GM21529 (cell line): ENCODE data around the gene CDC27.
"Not testable (repeated sequence)": the region's sequence is repeated elsewhere in the genome, so short reads cannot be mapped to it uniquely, and the experiment has no call there.

Experiments
- ATAC-seq: cut with Tn5 transposase; IDR thresholded peaks from one replicate; pipeline ENCODE4 v1.9.1; 2021; ENCODE audit not compliant: unreplicated experiment

CDC27 gene

GRCh38 chr17:47188876-47189731 is at the start of gene CDC27:
Gene CDC27, minus strand, starts transcription at chr17:47189295. Its CDS starts 123 bp downstream, at chr17:47189172.
- peak; percentile 91 for ATAC-seq

GRCh38 chr17:47238321-47239010 is 49.4 kb upstream of the CDC27 start:
- no peak for ATAC-seq

DNA sequence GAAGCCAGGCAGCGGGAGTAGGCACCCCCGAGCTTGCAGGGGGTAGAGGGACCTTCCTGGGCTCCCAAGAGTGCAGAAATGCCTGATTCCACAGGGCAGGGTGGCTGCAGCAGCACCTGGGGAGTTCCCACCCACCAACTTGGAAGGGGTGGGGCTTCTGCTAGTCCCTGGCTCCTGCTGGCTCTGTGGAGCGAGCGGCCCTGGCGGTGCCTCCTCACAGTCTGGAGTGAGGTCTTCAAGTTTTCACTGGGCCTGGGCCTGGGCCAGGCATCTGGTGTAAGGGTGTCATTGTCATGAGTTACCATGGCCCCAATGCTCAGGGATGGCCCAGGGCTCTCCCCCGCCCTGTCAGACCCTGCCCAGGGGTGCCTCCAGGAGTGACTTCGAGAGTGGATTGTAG is 48.7 kb upstream of the CDC27 start:
- no peak for ATAC-seq

GRCh38 chr17:47235923-47236322 is 46.8 kb upstream of the CDC27 start:
- no peak for ATAC-seq

GRCh38 chr17:47235506-47235905 is 46.4 kb upstream of the CDC27 start:
- ATAC-seq: no peak

GRCh38 chr17:47232465-47232864 is 43.4 kb upstream of the CDC27 start:
- ATAC-seq: no peak

GRCh38 chr17:47231866-47232265 is 42.8 kb upstream of the CDC27 start:
- ATAC-seq: no peak

DNA sequence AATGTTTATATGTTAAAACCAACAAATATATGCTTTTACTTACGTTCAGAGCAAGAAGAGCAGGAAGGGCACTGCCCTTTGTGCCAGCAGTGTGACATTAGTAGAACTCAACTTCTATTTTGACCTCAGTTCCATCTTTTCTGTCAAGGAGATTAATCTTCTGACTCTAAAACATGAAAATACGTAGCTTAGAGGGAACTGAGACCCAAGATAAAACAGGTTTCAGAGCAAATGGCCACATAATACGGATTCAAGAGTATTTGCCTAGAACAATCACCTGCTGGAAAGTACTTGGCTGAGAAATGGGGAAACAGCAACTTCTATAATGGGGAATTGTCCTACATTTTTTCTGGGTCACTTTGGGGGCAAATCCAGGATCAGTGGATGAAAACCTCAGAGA is 42.2 kb upstream of the CDC27 start:
- ATAC-seq: no peak

- ATAC-seq: no peak
These were observed 41.8 kb upstream of the CDC27 start for GRCh38 chr17:47230864-47231263.

- ATAC-seq: peak; percentile 64
These were observed 40.7 kb upstream of the CDC27 start for GRCh38 chr17:47229535-47230443.

GRCh38 chr17:47227862-47228261 is 38.8 kb upstream of the CDC27 start:
- ATAC-seq: no peak

DNA sequence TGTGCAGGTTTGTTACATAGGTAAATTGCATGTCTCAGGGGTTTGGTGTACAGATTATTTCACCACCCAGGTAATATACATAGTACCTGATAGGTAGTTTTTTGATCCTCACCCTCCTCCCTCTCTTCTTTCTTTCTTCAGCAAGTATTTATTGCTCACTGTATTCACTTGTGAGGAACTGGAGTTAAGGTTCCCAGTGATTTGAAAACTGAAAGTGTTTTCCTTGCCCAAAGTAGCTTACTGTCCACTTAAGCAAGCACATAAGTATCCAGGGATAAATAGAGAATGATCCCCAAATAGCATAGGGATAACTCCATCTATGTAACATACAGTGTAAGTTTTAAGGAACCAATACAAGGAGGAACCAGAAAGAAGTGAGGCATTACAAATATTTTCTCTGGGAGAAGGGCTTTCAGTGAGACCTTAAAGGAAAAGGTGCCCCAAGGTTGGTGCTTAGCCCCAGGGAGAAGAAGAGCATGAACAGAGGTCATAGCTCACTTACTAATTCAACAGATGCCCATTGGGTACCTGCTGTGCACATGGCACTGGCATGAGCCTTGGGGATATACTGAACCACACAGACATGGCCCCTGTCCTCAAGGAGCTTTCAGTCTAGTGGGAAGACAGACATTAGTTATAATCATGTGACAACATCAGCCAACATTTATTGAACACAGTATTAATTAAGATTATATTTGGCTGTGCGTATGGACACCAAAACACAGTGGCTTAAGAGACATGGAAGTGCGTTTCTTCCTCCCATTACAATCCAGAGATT is 37.0 kb upstream of the CDC27 start:
- no peak for ATAC-seq

- no peak for ATAC-seq
These were observed 36.4 kb upstream of the CDC27 start for GRCh38 chr17:47225436-47225858.

DNA sequence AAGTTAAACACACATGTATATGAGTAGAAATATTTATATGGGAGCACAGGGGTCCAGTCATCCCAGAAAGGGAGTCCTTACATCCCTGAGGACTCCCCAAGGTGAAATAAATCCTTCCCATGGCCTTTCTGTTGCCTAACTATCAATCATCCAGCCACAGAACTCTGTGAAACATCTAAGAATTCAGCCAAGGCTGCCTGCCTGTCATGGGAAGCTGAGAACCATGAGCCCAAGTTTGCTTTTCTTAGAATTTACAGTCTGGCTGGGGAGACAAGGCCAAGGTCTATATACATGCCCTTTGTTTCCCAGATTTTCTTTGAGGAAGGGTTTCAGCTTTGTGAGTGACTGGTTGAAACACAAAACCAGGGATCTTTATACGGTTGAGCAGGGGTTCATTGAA is 35.9 kb upstream of the CDC27 start:
- no peak for ATAC-seq

GRCh38 chr17:47224077-47224476 is 35.0 kb upstream of the CDC27 start:
- ATAC-seq: not testable (repeated sequence)

GRCh38 chr17:47223460-47223859 is 34.4 kb upstream of the CDC27 start:
- ATAC-seq: no peak

GRCh38 chr17:47223007-47223406 is 33.9 kb upstream of the CDC27 start:
- no peak for ATAC-seq

DNA sequence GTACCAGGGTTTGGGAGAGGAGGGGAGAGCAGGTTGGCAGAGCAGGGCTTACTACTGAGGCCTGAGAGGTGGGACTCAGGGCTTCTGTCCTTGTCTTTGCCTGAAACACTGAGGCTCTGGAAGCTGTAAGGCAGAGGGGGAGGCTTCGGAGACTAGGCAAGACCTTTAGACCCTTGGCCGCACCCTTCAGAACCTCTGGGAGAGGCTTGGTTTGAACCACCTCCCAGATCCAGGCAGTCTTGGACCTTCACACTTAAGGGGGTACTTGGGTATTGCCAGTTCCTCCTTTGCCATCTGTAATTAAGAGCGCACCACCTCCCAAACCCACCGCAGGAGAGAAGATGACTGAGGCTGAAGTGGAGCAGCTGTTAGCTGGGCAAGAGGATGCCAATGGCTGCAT is 33.0 kb upstream of the CDC27 start:
- ATAC-seq: no peak

- ATAC-seq: no peak
These were observed 32.1 kb upstream of the CDC27 start for GRCh38 chr17:47221154-47221553.

DNA sequence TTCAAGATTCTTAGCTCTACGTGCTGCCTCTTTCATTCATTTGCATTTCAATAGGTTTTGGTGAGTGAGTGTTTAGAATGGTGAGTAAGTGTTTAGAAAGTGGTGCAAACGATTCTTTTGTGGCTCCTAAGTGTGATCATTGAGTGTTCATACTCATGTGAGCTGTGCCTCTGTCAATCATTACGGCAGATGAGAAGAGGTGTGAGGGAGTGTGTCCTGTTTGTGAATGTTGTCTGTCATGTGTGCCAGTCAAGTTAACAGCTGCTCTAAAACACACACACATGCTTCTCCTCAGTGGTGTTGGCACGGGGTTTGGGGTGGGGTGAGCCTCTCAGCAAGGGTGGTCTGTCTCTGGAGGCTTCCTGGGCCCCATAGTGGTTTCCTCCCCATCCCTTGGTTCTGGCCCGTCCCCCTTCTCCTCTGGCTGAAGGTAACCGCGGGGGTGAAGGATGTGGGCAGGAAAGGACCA is 31.5 kb upstream of the CDC27 start:
- ATAC-seq: no peak
